ENCODE data around the gene RASGRP4.
"Not testable (repeated sequence)": the region's sequence is repeated elsewhere in the genome, so short reads cannot be mapped to it uniquely, and the experiment has no call there.

The RASGRP4 gene

DNA sequence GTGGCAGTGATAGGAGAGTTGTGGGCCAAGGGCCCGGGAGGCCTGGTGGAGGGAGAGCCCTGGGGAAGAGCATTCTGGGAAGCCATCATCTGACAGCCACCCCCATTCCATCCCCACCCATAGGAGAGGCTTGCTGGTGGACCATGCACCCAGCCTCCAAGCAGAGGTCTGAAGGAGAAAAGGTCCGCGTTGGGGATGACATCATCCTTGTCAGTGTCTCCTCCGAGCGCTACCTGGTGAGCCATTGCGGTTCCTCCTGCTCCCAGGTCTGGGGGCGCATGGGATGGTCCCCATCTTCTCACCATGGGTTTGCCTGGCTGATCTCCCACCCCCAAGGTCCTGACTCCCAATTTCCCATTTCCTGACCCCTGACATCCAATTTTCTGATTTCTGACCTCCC, 18.0 kb upstream of the RASGRP4 start:
- no peak for DNase-seq

DNA sequence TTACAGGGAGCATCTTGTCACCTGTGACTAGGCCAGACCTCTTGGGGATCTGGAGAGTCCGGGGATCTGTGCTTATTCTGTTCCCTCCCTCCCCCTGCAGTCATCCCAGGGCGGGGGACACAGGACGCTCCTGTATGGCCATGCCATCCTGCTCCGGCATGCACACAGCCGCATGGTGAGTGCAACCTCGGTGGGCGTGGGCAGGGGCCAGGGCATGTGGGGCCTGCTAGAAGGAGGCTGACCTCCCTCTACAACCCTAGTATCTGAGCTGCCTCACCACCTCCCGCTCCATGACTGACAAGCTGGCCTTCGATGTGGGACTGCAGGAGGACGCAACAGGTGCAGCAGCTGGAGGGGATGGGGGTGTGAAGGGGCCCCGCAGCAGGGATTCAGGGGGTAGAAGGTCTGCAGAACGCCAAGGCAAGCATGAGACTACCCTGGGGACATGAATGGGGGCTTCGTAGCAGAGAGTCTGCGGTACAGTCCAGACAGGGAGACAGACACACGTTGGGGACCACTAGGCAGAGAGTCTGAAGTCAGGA, 17.5 kb upstream of the RASGRP4 start:
- DNase-seq: no peak

DNA sequence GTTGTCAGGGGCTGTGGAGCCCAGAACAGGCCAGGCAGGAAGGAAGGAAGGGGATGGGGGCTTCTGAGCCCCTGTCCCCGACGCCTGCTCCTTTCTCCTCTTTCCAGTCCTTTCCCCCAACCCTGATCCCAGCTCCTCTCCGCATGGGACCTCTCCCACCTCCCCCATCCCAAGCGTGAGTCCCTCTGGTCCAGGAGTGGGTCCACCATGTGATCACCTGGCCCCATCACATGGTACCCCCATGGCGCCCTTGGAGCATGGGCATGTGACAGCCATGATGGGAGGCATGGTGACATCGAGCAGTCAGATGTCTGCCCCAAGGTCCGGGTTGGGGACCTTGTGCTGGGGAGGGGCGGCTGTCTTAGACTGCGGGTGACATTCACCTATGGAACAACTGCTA, 16.7 kb upstream of the RASGRP4 start:
- no peak for DNase-seq

DNA sequence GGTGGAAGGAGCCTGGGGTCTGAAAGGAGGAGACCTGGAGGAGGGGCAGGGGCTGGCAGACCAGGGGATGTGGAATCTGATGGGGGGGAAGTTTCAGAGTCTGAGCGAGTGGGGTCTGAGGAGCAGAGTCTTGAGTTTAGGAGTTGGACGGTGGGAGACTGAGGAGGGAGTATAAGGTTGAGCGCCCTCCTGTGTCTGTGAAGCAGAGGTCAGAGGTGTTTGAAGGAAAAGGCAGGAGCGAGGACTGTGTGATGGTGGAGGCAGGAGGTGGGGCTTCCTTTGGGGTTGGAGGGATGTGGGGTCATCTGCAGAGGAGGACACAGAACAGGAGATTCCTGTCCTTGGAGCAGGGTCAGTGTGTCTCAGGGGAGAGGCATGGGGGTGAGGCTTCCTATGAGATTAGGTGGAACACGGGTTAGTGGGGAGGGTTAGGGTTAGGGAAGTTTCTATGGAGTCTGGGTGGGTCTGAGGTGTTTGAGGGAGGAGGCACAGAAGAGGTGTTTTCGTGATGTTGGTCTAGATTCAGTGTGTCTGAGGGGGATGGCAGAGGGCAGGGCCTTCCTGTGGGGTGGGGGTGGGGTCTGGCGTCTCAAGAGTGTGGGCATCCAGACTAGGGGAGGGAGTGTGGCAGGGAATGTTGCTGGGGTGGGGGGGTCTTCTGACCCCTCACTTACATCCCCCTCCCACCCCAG, 15.8 kb upstream of the RASGRP4 start:
- DNase-seq: no peak

DNA sequence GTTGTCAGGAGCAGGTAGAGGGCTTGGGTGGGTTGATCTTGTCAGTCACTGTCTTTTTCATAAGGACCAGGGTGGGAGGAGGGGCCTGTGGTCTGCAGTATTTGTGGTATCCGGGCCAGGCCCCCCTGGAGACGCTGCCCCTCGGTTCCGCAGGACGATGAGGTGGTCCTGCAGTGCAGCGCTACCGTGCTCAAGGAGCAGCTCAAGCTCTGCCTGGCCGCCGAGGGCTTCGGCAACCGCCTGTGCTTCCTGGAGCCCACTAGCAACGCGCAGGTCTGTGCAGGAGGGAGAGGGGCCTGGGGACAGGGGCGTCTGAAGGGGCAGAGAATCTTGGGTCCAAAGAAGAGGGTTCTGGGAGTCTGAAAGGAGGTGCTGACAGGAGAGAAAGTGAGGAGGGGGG, 14.6 kb upstream of the RASGRP4 start:
- no peak for DNase-seq

DNA sequence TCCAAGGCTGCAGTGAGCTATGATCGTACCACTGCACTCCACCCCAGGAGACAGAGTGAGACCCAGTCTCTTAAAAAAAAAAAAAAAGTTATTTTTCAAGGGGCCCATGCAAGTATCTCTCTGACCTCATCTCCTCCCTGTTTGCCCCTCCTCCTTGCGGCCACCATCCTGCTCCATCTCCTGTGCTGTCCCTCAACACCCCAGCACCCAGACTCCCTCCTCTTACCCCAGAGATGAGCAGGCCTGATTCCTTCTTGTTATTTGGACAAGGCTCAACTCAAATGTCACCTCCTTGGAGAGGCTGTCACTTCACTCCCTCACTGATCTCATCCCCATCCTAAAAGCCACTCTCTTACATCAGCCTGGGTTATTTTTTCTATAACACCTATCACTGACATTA, 11.9 kb upstream of the RASGRP4 start:
- no peak for DNase-seq

DNA sequence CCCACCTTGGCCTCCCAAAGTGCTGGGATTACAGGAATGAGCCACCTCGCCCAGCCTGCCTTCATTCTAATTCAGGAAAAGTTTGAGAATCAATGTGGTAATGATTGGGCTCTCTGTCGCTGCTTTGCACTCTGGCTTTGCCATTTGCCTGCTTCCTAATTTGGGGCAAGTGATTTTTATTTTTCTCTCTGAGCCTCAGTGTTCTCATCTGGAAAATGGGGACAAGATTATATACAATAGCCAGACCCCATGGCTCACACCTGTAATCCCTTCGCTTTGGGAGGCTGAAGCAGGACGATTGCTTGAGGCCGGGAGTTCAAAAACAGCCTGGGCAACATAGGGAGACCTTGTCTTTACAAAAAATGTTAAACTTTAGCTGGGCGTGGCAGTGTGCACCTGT, 11.3 kb upstream of the RASGRP4 start:
- no peak for DNase-seq

DNA sequence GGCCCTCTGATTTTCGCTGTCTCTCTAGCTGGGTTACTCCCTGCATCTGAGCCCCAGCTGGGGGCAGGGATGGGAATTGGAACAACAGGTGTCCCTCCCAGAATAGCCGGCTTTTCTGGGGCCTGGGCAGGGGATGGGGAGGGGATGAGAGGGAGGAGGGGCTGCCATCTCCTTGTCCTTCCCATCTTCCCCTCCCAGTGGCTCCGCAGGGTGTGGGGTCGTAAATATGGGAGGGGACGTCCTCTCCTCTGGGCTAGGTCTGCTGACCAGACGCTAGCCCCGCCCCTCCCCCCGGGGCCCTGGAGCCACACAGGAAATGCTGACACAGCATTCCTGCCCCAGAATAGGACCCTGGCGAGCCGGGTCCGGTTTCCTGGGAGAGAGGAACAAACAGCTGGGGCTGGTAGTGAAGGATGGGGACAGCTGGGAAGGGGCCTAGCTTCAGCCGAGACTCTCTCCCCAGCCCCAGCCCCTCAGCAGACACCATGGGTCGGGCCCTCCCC, 8.6 kb upstream of the RASGRP4 start:
- DNase-seq: no peak

DNA sequence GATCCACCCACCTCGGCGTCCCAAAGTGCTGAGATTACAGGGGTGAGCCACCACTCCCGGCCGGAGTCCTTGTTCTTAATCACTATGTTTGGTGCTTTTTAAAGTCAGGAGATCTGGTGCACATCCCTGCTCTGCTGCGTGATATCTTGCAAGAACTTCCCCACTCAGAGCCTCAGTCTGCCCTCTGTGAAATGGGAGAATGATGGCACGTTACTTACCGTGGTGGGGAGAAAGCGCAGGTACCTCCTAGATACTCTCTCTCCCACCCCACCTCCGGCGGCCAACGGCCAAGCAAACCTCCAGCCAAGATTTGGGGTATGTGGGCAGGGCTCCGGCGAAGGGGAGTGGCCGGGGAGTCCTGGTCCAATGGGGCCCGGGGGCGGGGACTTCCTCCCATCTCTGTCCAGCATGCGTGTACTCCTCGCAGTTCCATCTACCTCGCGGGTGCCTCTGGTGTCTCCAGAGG, 7.3 kb upstream of the RASGRP4 start, which contains the start of gene RYR1:
TSS of gene RYR1 (plus strand) at position 424 of the 466 bp plus-strand sequence. CDS start 139 bp downstream, outside the sequence.
- no peak for DNase-seq

DNA sequence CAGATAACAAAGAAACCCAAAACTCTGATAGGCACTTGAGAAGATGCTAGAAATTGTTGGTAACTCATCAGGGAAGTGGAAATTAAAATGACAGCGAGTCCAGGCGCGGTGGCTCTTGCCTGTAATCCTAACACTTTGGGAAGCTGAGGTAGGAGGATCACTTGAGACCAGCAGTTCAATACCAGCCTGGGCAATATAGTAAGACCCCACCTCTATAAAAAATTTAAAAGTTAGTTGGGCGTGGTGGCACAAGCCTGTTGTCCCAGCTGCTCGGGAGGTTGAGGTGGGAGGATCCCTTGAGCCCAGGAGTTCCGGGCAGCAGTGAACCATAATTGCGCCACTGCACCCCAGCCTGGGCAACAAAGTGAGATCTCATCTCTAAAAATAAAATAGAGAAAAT, 4.9 kb upstream of the RASGRP4 start:
- DNase-seq: no peak

DNA sequence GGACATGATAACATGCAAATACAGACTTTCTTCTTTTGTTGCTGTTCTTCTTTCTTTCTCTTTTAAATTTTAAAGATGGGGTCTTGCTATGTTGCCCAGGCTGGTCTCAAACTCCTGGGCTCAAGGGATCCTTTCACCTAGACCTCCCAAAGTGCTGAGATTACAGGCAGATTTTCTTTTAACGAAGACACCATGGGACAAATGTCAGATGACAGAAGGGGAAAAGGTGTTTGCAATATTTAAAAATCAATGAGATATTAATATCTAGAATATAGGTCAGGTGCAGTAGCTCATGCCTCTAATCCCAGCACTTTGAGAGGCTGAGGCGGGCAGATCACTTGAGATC, 3.8 kb upstream of the RASGRP4 start:
- no peak for DNase-seq

DNA sequence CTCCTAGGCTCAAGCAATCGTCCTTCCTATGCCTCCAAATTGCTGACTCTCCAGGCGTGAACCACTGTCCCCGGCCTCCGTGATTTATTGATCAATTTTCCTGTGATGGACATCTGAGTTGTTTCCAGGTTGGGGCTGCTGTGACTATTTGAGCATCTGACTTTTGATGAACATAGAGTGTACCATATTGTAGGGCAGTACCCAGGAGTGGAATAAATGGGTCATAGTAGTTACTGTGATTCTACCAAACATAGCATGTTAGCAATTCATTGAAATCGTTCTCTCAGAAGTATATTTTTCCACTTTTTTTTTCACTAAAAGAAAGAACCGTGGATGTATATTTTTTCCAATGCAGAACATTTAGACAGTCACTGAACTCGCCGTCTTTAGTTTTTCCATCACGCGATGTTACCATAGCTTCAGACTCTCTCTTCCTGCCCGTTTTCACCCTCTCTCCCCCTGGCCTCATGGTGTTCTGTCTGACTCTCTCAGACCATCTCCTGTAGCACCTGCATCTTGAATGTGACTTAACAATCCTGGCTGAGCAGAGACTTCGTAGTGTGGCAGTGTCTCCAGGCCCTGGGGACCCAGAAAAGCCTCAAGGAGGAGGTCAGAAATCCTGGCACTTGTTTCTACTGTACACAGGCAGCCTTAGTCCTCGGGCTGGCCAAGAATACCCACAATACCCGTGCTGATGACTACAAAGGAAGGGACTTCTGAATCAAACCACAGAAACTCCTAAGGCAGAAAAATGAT, 3.2 kb upstream of the RASGRP4 start:
- DNase-seq: no peak

DNA sequence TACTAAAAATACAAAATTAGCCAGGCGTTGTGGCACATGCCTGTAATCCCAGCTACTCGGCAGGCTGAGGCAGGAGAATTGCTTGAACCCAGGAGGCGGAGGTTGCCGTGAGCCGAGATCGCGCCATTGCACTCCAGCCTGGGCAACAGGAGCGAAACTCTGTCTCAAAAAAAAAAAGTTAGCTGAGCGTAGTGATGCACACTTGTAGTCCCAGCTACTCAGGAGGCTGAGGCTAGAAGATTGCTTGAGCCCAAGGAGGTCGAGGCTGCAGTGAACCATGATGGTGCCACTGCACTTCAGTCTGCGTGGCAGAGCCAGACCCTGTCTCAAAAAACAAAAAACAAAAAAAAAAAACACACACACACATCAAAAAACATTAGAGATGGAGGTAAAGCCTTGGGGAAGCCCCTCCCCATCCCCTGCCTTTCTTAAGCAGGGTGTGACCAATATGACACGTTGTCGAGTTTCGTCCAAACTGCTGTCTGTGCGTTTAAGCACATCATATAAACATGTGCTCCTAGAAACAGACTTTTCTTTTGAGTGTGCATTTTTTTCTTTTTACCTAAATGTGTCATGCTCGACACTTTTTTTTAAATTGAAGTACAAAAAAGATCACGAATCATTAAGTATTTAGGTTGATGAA, 1.1 kb upstream of the RASGRP4 start:
- DNase-seq: not testable (repeated sequence)

DNA sequence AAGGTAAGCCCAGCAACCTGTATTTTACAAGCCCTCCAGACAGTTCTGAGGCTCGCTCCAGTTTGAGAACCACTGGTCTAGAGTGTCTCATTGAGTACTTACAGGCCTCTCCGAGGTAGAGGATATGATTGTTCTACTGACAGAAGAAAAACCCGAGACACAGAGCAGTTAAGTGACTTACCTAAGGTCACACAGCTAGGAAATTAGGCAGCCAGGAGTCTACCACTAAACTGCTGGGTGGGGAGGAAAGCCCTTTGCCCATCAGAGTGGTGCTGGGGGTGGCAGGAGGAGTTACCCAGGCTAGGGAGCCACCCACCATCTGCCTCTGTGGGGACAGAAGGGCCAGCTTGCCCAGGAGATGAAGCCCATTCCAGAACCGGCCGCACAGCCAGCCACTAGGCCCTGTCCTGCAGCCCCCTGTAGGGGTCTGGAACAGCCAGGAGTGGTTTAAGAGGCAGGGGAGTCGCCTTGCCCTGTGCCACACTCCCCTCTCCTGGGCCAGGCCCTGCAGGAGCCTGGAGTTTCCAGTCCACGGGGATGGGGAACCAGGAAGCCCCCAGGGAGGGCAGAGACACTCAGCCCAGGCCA, 703 bp downstream of the RASGRP4 start:
- no peak for DNase-seq

DNA sequence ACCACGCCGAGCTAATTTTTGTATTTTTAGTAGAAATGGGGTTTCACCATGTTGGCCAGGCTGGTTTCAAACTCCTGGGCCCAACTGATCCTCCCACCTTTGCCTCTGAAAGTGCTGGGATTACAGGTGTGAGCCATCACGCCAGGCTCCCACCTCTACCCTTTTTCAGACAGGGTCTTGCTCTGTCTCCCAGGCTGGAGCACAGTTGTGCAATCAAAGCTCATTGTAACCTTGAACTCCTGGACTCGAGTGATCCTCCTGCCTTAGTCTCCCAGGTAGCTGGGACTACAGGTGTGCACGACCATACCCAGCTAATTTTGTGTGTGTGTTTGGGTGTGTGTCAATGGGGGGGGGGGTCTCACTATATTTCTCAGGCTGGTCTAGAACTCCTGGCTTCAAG, 1.7 kb downstream of the RASGRP4 start:
- DNase-seq: no peak

DNA sequence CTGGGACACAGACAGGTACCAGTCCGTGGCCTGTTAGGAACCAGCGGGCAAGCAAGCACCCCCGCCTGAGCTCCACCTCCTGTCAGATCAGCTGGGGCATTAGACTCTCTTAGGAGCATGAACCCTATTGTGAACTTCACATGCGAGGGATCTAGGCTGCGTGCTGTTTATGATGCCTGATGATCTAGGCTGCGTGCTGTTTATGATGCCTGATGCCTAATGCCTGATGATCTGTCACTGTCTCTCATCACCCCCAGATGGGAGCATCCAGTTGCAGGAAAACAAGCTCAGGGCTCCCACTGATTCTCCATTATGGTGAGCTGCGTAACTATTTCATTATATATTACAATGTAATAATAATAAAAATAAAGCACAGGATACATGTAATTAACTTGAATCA, 3.6 kb downstream of the RASGRP4 start:
- DNase-seq: no peak

DNA sequence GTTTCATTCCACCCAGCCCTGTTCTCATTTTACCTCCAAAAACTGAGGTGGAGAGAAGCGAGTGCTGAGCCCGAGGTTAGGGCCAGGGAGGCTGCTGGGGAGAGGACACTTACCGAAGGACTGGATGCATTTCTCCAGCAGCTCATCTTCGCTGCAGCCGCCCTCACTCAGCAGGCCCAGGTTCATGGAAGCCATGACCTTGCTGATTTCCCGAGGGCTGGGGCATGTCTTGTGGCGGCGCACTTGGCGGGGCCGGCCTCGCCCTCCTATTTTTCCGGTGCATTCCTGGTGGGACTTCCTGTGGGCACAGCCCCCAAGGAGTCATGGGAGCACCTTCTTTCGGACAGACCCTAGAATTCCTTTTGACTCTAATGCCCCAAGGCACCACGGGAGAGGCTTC, 4.2 kb downstream of the RASGRP4 start:
- no peak for DNase-seq

DNA sequence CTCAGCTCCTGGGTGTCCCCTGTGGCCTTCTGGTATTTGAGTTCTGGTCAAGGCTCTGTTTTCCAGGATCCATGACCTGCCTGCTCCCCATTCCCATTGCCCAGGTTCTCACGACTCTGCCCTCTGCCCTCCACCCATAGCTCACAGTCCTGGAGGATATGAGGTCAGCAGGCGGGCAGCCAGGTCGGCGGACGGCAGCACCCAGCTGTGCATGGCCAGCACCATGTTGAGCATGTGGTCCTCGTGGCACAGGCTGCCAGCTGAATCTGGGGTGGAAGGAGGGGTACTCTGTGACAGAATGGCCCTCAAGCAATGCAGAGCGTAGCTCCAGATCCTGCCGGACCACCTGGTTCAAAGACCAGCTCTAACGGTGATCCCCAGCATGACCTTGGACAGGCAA, 5.1 kb downstream of the RASGRP4 start:
- no peak for DNase-seq

DNA sequence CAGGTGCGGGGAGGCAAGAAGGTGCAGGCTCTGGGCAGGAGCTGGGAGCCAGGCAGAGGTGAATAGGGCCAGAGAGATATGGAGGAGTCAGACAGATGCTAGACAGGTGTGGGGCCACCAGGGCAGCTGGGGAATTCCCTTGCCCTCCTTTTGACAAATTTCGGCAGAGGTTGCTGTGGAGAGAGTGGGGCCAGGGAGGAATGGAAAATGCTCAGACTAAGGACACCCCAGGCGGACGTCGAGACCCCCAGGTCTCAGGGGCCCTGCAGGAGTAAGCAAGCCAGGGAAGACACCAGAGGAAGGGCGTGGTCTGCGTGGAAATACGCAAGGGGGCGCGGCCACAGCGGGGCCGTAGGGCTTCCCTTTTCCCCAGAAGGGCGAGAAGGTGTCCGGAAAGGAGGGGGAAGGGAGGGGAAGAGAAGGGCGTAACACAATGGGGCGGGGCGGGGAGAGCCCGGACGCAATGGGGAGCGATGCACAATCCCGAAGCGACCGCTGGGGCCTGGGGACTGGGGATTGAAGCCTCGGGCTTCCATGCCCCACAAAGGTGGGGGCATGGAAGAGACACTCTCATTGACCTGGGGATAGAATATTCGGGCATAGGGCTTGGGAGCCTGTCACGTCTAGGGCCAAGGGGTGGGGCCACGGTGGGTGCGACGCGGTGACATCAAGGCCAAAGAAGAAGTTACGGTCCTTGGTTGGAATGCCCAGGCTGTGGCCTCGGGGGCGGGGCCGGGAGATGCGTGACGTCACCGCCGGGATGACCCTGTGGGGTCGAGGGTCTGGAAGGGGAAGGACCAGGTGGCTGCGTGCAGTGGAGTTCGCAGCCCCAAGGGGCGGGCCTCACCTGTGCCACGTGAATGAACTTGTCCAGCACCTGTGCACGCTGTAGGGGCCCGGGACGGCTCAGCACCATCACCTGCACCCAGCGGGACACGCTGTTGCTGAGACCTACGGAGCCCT, 8.2 kb downstream of the RASGRP4 start:
- peak; percentile 50 for DNase-seq

DNA sequence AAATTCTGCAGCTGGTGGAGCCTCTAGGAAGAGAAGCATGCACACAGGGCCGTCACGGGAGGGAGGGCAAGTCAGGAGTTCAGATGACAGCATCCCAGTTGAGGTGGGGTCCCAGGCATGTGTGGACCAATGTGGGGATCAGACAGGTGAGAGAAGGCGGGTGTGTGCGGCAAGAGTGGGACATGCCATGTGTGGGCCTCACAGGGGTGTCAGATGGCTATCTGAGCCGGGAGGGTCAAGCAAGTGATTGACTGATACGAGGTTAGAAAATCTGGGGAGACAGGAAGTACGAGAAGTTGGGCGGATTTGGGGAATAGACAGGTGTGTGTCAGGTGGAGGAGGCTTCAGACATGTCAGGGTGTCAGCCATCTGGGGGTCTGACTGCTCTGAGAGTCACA, 8.9 kb downstream of the RASGRP4 start:
- DNase-seq: no peak

DNA sequence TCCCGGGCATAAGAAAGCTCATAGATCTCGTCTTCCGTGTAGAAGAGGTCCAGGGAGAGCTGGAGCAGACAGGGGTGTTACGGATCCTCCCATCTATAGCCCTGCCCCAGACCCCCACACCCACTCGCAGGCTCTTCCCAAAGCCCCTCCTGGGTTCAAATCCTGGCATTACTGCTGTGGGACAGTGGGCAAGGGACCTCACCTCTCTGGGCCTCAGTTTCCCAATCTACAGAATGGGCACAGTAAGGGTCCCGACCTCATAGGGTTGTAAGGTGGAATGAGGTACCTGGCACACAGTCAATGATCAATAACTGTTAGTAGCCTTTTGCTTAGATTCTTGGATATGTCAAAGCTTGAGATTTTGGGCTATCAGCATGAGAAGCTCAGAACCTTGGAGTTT, 12.6 kb downstream of the RASGRP4 start:
- no peak for DNase-seq

DNA sequence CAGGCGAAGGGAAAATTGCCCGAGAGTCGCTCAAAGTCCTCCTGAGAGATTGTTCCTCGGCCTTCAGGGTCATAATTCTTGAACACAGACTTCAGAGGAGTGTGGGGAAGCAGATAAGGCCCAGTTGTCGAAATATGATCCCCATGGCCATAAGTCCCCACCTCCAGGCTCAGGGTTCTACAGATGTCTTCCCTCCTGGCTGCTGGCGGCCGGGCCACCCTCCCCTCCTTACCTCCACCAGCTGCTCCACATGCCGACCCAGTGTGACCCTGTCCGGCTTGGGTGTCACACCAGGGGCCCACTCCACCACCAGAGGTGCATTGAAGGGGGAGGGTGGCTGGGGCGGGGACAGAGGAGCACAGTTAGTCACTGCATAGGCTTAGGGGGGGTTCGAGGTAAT, 13.1 kb downstream of the RASGRP4 start:
- no peak for DNase-seq
